K562 (cell line): ENCODE measurements around the gene CSPG5. TPM values are rescaled to one million over a fixed set of nuclear protein-coding genes. Genes with fewer than 3 reads are reported as not detected.
A peak's percentile ranks its signal among the peaks of the same experiment; 100 is the strongest.

Experiments
- ARID1B ChIP-seq: fragments of 450-650 bp; IDR thresholded peaks from 2 replicates; pipeline ENCODE4 v1.6.1; 2016; ENCODE audit warnings: antibody characterized with exemption, mild to moderate bottlenecking, inconsistent platforms
- ARID2 ChIP-seq: fragments of 450-650 bp; IDR thresholded peaks from 2 replicates; pipeline ENCODE4 v1.6.1; 2017; ENCODE audit warnings: antibody characterized with exemption, mild to moderate bottlenecking
- ARID3B ChIP-seq: fragments of 250-450 bp; sonication (Bioruptor Pico); IDR thresholded peaks from 2 replicates; pipeline ENCODE4 v1.4.0; 2020; ENCODE audit warnings: borderline replicate concordance
- ARNT ChIP-seq, 2 experiments: fragments of 450-650 bp; IDR thresholded peaks; 2 replicates each; pipeline ENCODE4 v1.6.1; 2016; ENCODE audit warnings: mild to moderate bottlenecking in 1 of 2
- BCOR ChIP-seq: fragments of 450-650 bp; IDR thresholded peaks from 2 replicates; pipeline ENCODE4 v1.6.1; 2016
- CBX2 ChIP-seq: fragments of 200-600 bp; sonication (generic); IDR thresholded peaks from one replicate; pipeline ENCODE4 v1.6.1; 2012; ENCODE audit warnings: mild to moderate bottlenecking, low read length, inconsistent platforms; ENCODE audit not compliant: insufficient read depth, poor library complexity, severe bottlenecking
- CXXC5 ChIP-seq: fragments of 250-450 bp; sonication (Bioruptor Pico); IDR thresholded peaks from 2 replicates; pipeline ENCODE4 v1.8.0; 2022; ENCODE audit warnings: inconsistent platforms, mild to moderate bottlenecking, moderate library complexity
- FOXK2 ChIP-seq, 2 experiments: fragments of 450-650 bp; IDR thresholded peaks in 1 of 2; conservative IDR thresholded peaks in 1 of 2; 2 replicates each; pipeline ENCODE4 v1.6.1; 2016; ENCODE audit warnings: low read depth in 2 of 2, mild to moderate bottlenecking in 1 of 2
- FOXM1 ChIP-seq, 2 experiments: fragments of 450-650 bp in 1 of 2; sonication (generic) in 1 of 2; formaldehyde crosslinking in 1 of 2; IDR thresholded peaks; 2 replicates each; pipeline versions ENCODE4 v1.6.1 to v1.9.0; 2017 to 2022; ENCODE audit warnings: low read depth in 2 of 2, mild to moderate bottlenecking in 2 of 2, missing genetic modification reagents in 1 of 2, moderate library complexity in 1 of 2
- FOXP1 ChIP-seq: sonication (generic); formaldehyde crosslinking; IDR thresholded peaks from 2 replicates; pipeline ENCODE4 v1.8.0; 2022; ENCODE audit warnings: mild to moderate bottlenecking, missing genetic modification reagents
- HMBOX1 ChIP-seq: sonication (generic); IDR thresholded peaks from 2 replicates; pipeline ENCODE4 v1.6.1; 2016
- MNT ChIP-seq, 2 experiments: fragments of 450-650 bp; conservative IDR thresholded peaks; 2 replicates each; pipeline ENCODE4 v1.6.1; 2017; ENCODE audit warnings: mild to moderate bottlenecking in 2 of 2, moderate library complexity in 2 of 2
- NFRKB ChIP-seq: fragments of 450-650 bp; IDR thresholded peaks from 2 replicates; pipeline ENCODE4 v1.6.1; 2016; ENCODE audit warnings: low read depth
- NKRF ChIP-seq: fragments of 450-650 bp; IDR thresholded peaks from 2 replicates; pipeline ENCODE4 v1.6.1; 2016; ENCODE audit warnings: borderline replicate concordance
- NR0B1 ChIP-seq: fragments of 450-650 bp; IDR thresholded peaks from one replicate; pipeline ENCODE4 v1.6.1; 2018; ENCODE audit warnings: mild to moderate bottlenecking, moderate library complexity; ENCODE audit not compliant: partially characterized antibody
- POLR3A ChIP-seq: IDR thresholded peaks from 2 replicates; pipeline ENCODE4 v1.6.1; 2011; ENCODE audit warnings: borderline replicate concordance, mild to moderate bottlenecking, moderate library complexity; ENCODE audit not compliant: insufficient read length, insufficient read depth; ENCODE audit errors: extremely low read depth
- SP2 ChIP-seq: IDR thresholded peaks from 2 replicates; pipeline ENCODE4 v1.6.1; 2011; ENCODE audit warnings: mild to moderate bottlenecking, low read depth, low read length, moderate library complexity; ENCODE audit not compliant: poor library complexity, severe bottlenecking; ENCODE audit errors: extremely low read depth
- SREBF2 ChIP-seq: sonication (generic); formaldehyde crosslinking; IDR thresholded peaks from 2 replicates; pipeline ENCODE4 v1.4.0; 2020; ENCODE audit warnings: mild to moderate bottlenecking, missing genetic modification reagents
- TEAD1 ChIP-seq, 2 experiments: fragments of 450-650 bp in 1 of 2; sonication (generic) in 1 of 2; formaldehyde crosslinking; IDR thresholded peaks; 2 replicates each; pipeline versions ENCODE4 v1.4.0 to v1.8.0; 2020 to 2022; ENCODE audit warnings: mild to moderate bottlenecking in 2 of 2, missing genetic modification reagents in 1 of 2
- ZC3H11A ChIP-seq: IDR thresholded peaks from 2 replicates; pipeline ENCODE4 v1.6.1; 2012; ENCODE audit warnings: low read depth, low read length, improper control_type of control experiment
- polyA plus RNA-seq, 8 experiments: library from polyadenylated mRNA; depleted of rRNA in 4 of 8; stranded (reverse) in 5 of 8; unstranded in 3 of 8; fragments of >200 nt; fragmentation: Nextera tagmentation in 2 of 8; fragmentation: Illumina TruSeq in 1 of 8; extraction: Ambion mirVana in 2 of 8; extraction: Trizol in 1 of 8; gene quantifications; 2 replicates each; pipeline versions ENCODE4 v1.2.1 to v1.2.3, GENCODE V29; 2011 to 2014; ENCODE audit warnings: inconsistent platforms in 1 of 8, missing spikeins in 1 of 8
- total RNA-seq, 7 experiments: library from RNA; depleted of rRNA in 6 of 7; stranded (reverse); fragments of >200 nt in 6 of 7; fragmentation: Illumina TruSeq in 2 of 7; extraction: Trizol in 2 of 7; gene quantifications; 2 replicates each; pipeline versions ENCODE4 v1.2.1 to v1.2.3, GENCODE V29; 2011 to 2021; ENCODE audit warnings: low replicate concordance in 1 of 7

CSPG5 gene
- total and polyA plus RNA-seq, 9 of the 15 experiments (the other 6 are each of a cell fraction or from before 2014, with no cell fraction given), result 0.06 to 3.3 (median 2.4) TPM

GRCh38 chr3:47515864-47516319 lies 62.8 kb downstream of the CSPG5 start (continued):
- no peak for TF ChIP-seq ARID3B
- no peak for TF ChIP-seq SP2
- no peak for TF ChIP-seq POLR3A
- no peak for TF ChIP-seq SREBF2 (CRISPR knock-in tag)
- TF ChIP-seq TEAD1 (CRISPR knock-in tag; IDR thresholded peaks at IDR 0.05), result no peak
- peak in 1 of 2 experiments; percentile 72; a peak in 1 of 4 replicates for TF ChIP-seq ARNT (IDR thresholded peaks at IDR 0.05)
- peak; percentile 6; the same call in 1 of the 2 replicates for TF ChIP-seq ARID1B
- peak; percentile 42; the same call in 1 of the 2 replicates for TF ChIP-seq BCOR
- no peak for TF ChIP-seq HMBOX1
- TF ChIP-seq NKRF, result no peak
- no peak for TF ChIP-seq ZC3H11A
- no peak for TF ChIP-seq FOXP1 (CRISPR knock-in tag)
- no peak for TF ChIP-seq ARID2
- peak; percentile 37; the same call in 1 of the 2 replicates for TF ChIP-seq CXXC5
- TF ChIP-seq NR0B1, result no peak
- TF ChIP-seq NFRKB, result peak; percentile 70; the same call in 1 of the 2 replicates
- peak in 1 of 2 experiments; percentile 50; a peak in 2 of 4 replicates for TF ChIP-seq FOXK2 (conservative IDR thresholded peaks at IDR 0.05 in 1 of 2, IDR thresholded peaks at IDR 0.05 in 1 of 2; ENCODE audit: low read depth in 2 of 2)
- TF ChIP-seq FOXM1 (IDR thresholded peaks at IDR 0.05; ENCODE audit: low read depth), result 0 out of 2 replicates have a peak, but pooled peaks have one; percentile 11
- no peak for TF ChIP-seq FOXM1 (CRISPR knock-in tag; IDR thresholded peaks at IDR 0.05; ENCODE audit: low read depth)
- peak in 1 of 2 experiments; percentile 34; a peak in 1 of 4 replicates for TF ChIP-seq MNT (conservative IDR thresholded peaks at IDR 0.05)
- TF ChIP-seq CBX2, result no peak
